H1 (cell line): ENCODE results near the gene MYBPC1. TPM values are rescaled to one million over a fixed set of nuclear protein-coding genes. Genes with fewer than 3 reads are reported as not detected.

ENCODE experiments used
- CTCF ChIA-PET: fragments of 300-600 bp; sonication (Branson Sonifier 250); formaldehyde crosslinking; loops from one replicate; lab custom pipeline; 2021; ENCODE audit not compliant: partially characterized antibody; lab: Charles Lee
- POLR2A ChIA-PET: fragments of 300-600 bp; sonication (Branson Sonifier 250); formaldehyde crosslinking; loops from one replicate; lab custom pipeline; 2021; ENCODE audit warnings: inconsistent platforms; ENCODE audit not compliant: partially characterized antibody; lab: Charles Lee
- DNase-seq, 2 experiments: peaks; one replicate each; pipeline versions ENCODE4 v3.0.0 to v3.0.0-alpha.2; 2010 to 2022; ENCODE audit warnings: low spot score in 2 of 2, low read depth in 1 of 2, mixed read lengths in 1 of 2
- FAIRE-seq: peaks from 2 replicates; lab custom pipeline; 2011; peaks lifted over from hg19 to GRCh38; lab: Jason Lieb, UNC
- H2AFZ ChIP-seq: 2 replicates; pipeline ENCODE4 v1.8.1; 2012; ENCODE audit warnings: low read length, inconsistent platforms
- H2AK5ac ChIP-seq: 2 replicates; pipeline ENCODE4 v1.6.1; 2013; ENCODE audit warnings: low read depth, low read length
- H2BK120ac ChIP-seq: replicated peaks from 2 replicates; pipeline ENCODE3; 2013; ENCODE audit warnings: low read depth, low read length, inconsistent platforms
- H2BK12ac ChIP-seq: 2 replicates; pipeline ENCODE4 v1.6.1; 2013; ENCODE audit warnings: low read depth, low read length
- H2BK15ac ChIP-seq: 2 replicates; pipeline ENCODE4 v1.6.1; 2013; ENCODE audit warnings: low read length
- H2BK20ac ChIP-seq: 2 replicates; pipeline ENCODE4 v1.6.1; 2013; ENCODE audit warnings: low read length
- H2BK5ac ChIP-seq: 2 replicates; pipeline ENCODE4 v1.6.1; 2013; ENCODE audit warnings: low read depth, low read length
- H3K14ac ChIP-seq: 2 replicates; pipeline ENCODE4 v1.6.1; 2013; ENCODE audit warnings: inconsistent platforms; ENCODE audit not compliant: insufficient read length
- H3K18ac ChIP-seq: 2 replicates; pipeline ENCODE4 v1.6.1; 2013; ENCODE audit warnings: low read length; ENCODE audit errors: extremely low read depth
- H3K23ac ChIP-seq: 2 replicates; pipeline ENCODE4 v1.6.1; 2013; ENCODE audit warnings: inconsistent platforms; ENCODE audit not compliant: insufficient read length
- H3K23me2 ChIP-seq: 2 replicates; pipeline ENCODE4 v1.6.1; 2013; ENCODE audit warnings: low read depth, low read length
- H3K27ac ChIP-seq: 2 replicates; pipeline ENCODE4 v1.6.1; 2011; ENCODE audit warnings: low read depth, low read length, inconsistent platforms
- H3K27me3 ChIP-seq, 4 experiments: replicated peaks in 1 of 4; 1 replicate in 1 of 4; 2 replicates in 3 of 4; pipeline versions ENCODE4 v1.6.1 to v1.8.1; 2011 to 2013; ENCODE audit warnings: low read length in 3 of 4, mild to moderate bottlenecking in 3 of 4, inconsistent platforms in 2 of 4, mixed read lengths in 2 of 4, moderate library complexity in 1 of 4; ENCODE audit not compliant: control insufficient read depth in 3 of 4, insufficient read depth in 3 of 4; ENCODE audit errors: extremely low read depth in 1 of 4
- H3K36me3 ChIP-seq, 4 experiments: 2 replicates each; pipeline versions ENCODE4 v1.6.1 to v1.8.1; 2011 to 2013; ENCODE audit warnings: mild to moderate bottlenecking in 4 of 4, low read length in 3 of 4, moderate library complexity in 2 of 4, control low read depth in 1 of 4, inconsistent platforms in 1 of 4; ENCODE audit not compliant: insufficient read depth in 4 of 4, control insufficient read depth in 2 of 4
- H3K4ac ChIP-seq: replicated peaks from 2 replicates; pipeline ENCODE3; 2013; ENCODE audit warnings: low read length, low read depth, mixed read lengths, inconsistent platforms; ENCODE audit not compliant: insufficient read length
- H3K4me1 ChIP-seq, 4 experiments: replicated peaks in 1 of 4; 1 replicate in 1 of 4; 2 replicates in 3 of 4; pipeline versions ENCODE4 v1.6.1 to v1.8.1; 2011 to 2013; ENCODE audit warnings: low read length in 3 of 4, inconsistent platforms in 2 of 4, mixed read lengths in 1 of 4; ENCODE audit not compliant: insufficient read depth in 4 of 4, control insufficient read depth in 3 of 4
- H3K4me2 ChIP-seq, 2 experiments: 2 replicates each; pipeline versions ENCODE4 v1.6.1 to v1.8.1; 2011 to 2013; ENCODE audit warnings: low read depth in 2 of 2, low read length in 2 of 2, control low read depth in 1 of 2, inconsistent platforms in 1 of 2, mild to moderate bottlenecking in 1 of 2; ENCODE audit not compliant: insufficient read depth in 1 of 2
- H3K4me3 ChIP-seq, 4 experiments: fragments of 200-600, 300-600 bp in 1 of 4; sonication (generic), shearing (Covaris generic), sonication (Bioruptor Twin) in 1 of 4; 2 replicates each; pipeline versions ENCODE4 v1.5.1 to v1.8.1; 2011 to 2016; ENCODE audit warnings: low read length in 4 of 4, low read depth in 3 of 4, control low read depth in 2 of 4, inconsistent platforms in 2 of 4, mild to moderate bottlenecking in 2 of 4, mixed read lengths in 1 of 4, moderate library complexity in 1 of 4; ENCODE audit not compliant: insufficient read depth in 2 of 4; ENCODE audit errors: extremely low read depth in 1 of 4
- H3K56ac ChIP-seq: replicated peaks from 2 replicates; pipeline ENCODE3; 2013; ENCODE audit warnings: low read depth, mild to moderate bottlenecking, mixed read lengths, low read length, inconsistent platforms; ENCODE audit not compliant: insufficient read length
- H3K79me1 ChIP-seq: 2 replicates; pipeline ENCODE4 v1.6.1; 2013; ENCODE audit warnings: low read depth, low read length, control low read depth
- H3K79me2 ChIP-seq, 2 experiments: 2 replicates each; pipeline versions ENCODE4 v1.6.1 to v1.8.1; 2012 to 2013; ENCODE audit warnings: low read length in 2 of 2, mild to moderate bottlenecking in 2 of 2, inconsistent platforms in 1 of 2; ENCODE audit not compliant: insufficient read depth in 2 of 2, control insufficient read depth in 1 of 2
- H3K9ac ChIP-seq, 4 experiments: replicated peaks in 1 of 4; 1 replicate in 1 of 4; 2 replicates in 3 of 4; pipeline versions ENCODE4 v1.6.1 to v1.8.1; 2011 to 2013; ENCODE audit warnings: low read depth in 3 of 4, low read length in 3 of 4, control low read depth in 2 of 4, mild to moderate bottlenecking in 2 of 4, moderate library complexity in 2 of 4, inconsistent platforms in 1 of 4; ENCODE audit errors: extremely low read depth in 1 of 4
- H3K9me3 ChIP-seq, 2 experiments: 2 replicates each; pipeline versions ENCODE4 v1.6.1 to v1.8.1; 2012 to 2013; ENCODE audit warnings: mild to moderate bottlenecking in 2 of 2, moderate library complexity in 2 of 2, control low read depth in 1 of 2, inconsistent platforms in 1 of 2, low read depth in 1 of 2, low read length in 1 of 2, mixed read lengths in 1 of 2; ENCODE audit not compliant: insufficient read depth in 2 of 2
- H4K20me1 ChIP-seq, 2 experiments: replicated peaks in 1 of 2; 2 replicates each; pipeline versions ENCODE3 to v1.8.1; 2011 to 2013; ENCODE audit warnings: inconsistent platforms in 2 of 2, low read length in 2 of 2, mild to moderate bottlenecking in 1 of 2; ENCODE audit not compliant: insufficient read depth in 2 of 2, control insufficient read depth in 1 of 2
- H4K5ac ChIP-seq: 2 replicates; pipeline ENCODE4 v1.6.1; 2013; ENCODE audit warnings: low read length, low read depth, mixed read lengths, inconsistent platforms; ENCODE audit not compliant: insufficient read length
- H4K8ac ChIP-seq: 2 replicates; pipeline ENCODE4 v1.8.0; 2013; ENCODE audit warnings: mild to moderate bottlenecking, moderate library complexity, low read length, inconsistent platforms; ENCODE audit not compliant: insufficient read depth; ENCODE audit errors: extremely low read depth
- H4K91ac ChIP-seq: replicated peaks from 2 replicates; pipeline ENCODE3; 2013; ENCODE audit warnings: low read length, mixed read lengths, inconsistent platforms; ENCODE audit not compliant: insufficient read length
- CTCF ChIP-seq, 3 experiments: IDR thresholded peaks; 1 replicate in 2 of 3; 2 replicates in 1 of 3; pipeline versions ENCODE4 v1.5.1 to v1.6.1; 2011; ENCODE audit warnings: low read length in 3 of 3, mild to moderate bottlenecking in 3 of 3, inconsistent platforms in 2 of 3, low read depth in 1 of 3, moderate library complexity in 1 of 3; ENCODE audit not compliant: insufficient read depth in 1 of 3; ENCODE audit errors: control extremely low read depth in 1 of 3
- E2F6 ChIP-seq: IDR thresholded peaks from 2 replicates; pipeline ENCODE4 v1.6.1; 2012; ENCODE audit warnings: inconsistent platforms
- MAX ChIP-seq: IDR thresholded peaks from 2 replicates; pipeline ENCODE4 v1.6.1; 2012; ENCODE audit warnings: inconsistent platforms
- NRF1 ChIP-seq: IDR thresholded peaks from 2 replicates; pipeline ENCODE4 v1.6.1; 2011; ENCODE audit warnings: mild to moderate bottlenecking, low read depth, low read length, improper control_type of control experiment
- RAD21 ChIP-seq, 2 experiments: IDR thresholded peaks in 1 of 2; conservative IDR thresholded peaks in 1 of 2; 2 replicates each; pipeline ENCODE4 v1.6.1; 2011; ENCODE audit warnings: low read depth in 2 of 2, low read length in 2 of 2, improper control_type of control experiment in 1 of 2, inconsistent platforms in 1 of 2, mild to moderate bottlenecking in 1 of 2, moderate library complexity in 1 of 2
- YY1 ChIP-seq: IDR thresholded peaks from 2 replicates; pipeline ENCODE4 v1.6.1; 2011; ENCODE audit warnings: low read depth, mild to moderate bottlenecking, low read length
- WGBS, 2 experiments: shearing (Covaris generic) in 1 of 2; methylation state at CpG; one replicate each; pipeline versions ENCODE4 v1.1.6 to v1.1.7; 2013 to 2015; ENCODE audit warnings: low lambda C conversion rate in 2 of 2, mixed read lengths in 2 of 2, inconsistent platforms in 1 of 2, low coverage in 1 of 2, missing lambda C conversion rate in 1 of 2; ENCODE audit not compliant: insufficient replicate concordance in 2 of 2, insufficient coverage in 1 of 2, insufficient read length in 1 of 2; ENCODE audit errors: extremely low coverage in 1 of 2, missing lambda C conversion rate in 1 of 2; 5-methylcytosine and 5-hydroxymethylcytosine counted together
- polyA plus RNA-seq, 7 experiments: library from polyadenylated mRNA; depleted of rRNA in 3 of 7; stranded (reverse) in 5 of 7; unstranded in 2 of 7; fragments of >200 nt in 5 of 7; fragments of 200-250 nt in 2 of 7; gene quantifications; 1 replicate in 5 of 7; 2 replicates in 1 of 7; 4 replicates in 1 of 7; pipeline versions ENCODE4 v1.2.1 to v1.2.3, GENCODE V29; 2011 to 2013; ENCODE audit warnings: missing spikeins in 2 of 7, mixed read lengths in 2 of 7
- total RNA-seq: library from RNA; stranded (reverse); fragmentation: NEBNext Ultra II Directional; extraction: Animal tissue kit (Norgen Biotek cat#: 25700); gene quantifications from 2 replicates; pipeline ENCODE4 v1.2.1, GENCODE V29; 2021

MYBPC1 gene
- total and polyA plus RNA-seq, 2 of the 8 experiments (the other 6 are each of a cell fraction or from before 2014, with no cell fraction given) = not detected

GRCh38 chr12:101642115-101643067 lies 47.6 kb downstream of the MYBPC1 start:
- FAIRE-seq (peak; percentile 55), DNase-seq (peak; percentile 54 to 77)
- no peaks in the 10 kb centered on the region for H3K23me2 ChIP-seq
- H2AK5ac ChIP-seq = no peak overlapping the region
- no peak overlapping the region for H4K91ac ChIP-seq
- no peak overlapping the region for H3K23ac ChIP-seq
- no peak overlapping the region for H2BK15ac ChIP-seq
- no peaks in the 10 kb centered on the region for H4K20me1 ChIP-seq
- no peak overlapping the region for H2BK5ac ChIP-seq
- peak overlapping the region; percentile 73 to 99 for H3K4me2 ChIP-seq
- no peak overlapping the region for H3K27ac ChIP-seq
- H3K36me3 ChIP-seq = no peaks in the 10 kb centered on the region
- no peak overlapping the region for H4K8ac ChIP-seq
- H3K4me3 ChIP-seq = peak overlapping the region; percentile 17 to 54 (median 32); a peak in 6 of 8 replicates
- no peak overlapping the region for H3K56ac ChIP-seq
- H2BK120ac ChIP-seq = no peak overlapping the region
- H3K18ac ChIP-seq = peak overlapping the region; percentile 66; the same call in 1 of the 2 replicates
- H3K9me3 ChIP-seq = no peaks in the 10 kb centered on the region
- no peaks in the 10 kb centered on the region for H3K79me1 ChIP-seq
- peak overlapping the region; percentile 98 for H2AFZ ChIP-seq
- 0 out of 7 replicates have a peak, but pooled peaks cover 0 to 4% (median 0%) of the 10 kb centered on the region in 4 experiments for H3K4me1 ChIP-seq
- POLR2A ChIA-PET = interaction anchor here (1.2 kb wide), 1 partner anchor 12 kb away, joined by 3 read pairs; no protein-coding TSS in a partner anchor
- 20% methylated on average over 26 of the region's 36 CpGs; no CpG with 5 or more reads in 1 of the 2 experiments for WGBS, 2 experiments
- no peak overlapping the region for H3K4ac ChIP-seq
- peak overlapping the region in 1 of 4 experiments; percentile 36; a peak in 1 of 7 replicates for H3K9ac ChIP-seq
- H3K79me2 ChIP-seq = no peaks in the 10 kb centered on the region
- no peak overlapping the region for H4K5ac ChIP-seq
- CTCF ChIA-PET = interaction anchor here (0.5 to 1.0 kb wide), 7 partner anchors 28 to 1369 kb away, joined by 3 to 7 read pairs (median 3); no protein-coding TSS in a partner anchor
- peaks cover 1 to 16% (median 7%) of the 10 kb centered on the region in 4 experiments; a peak in 5 of 7 replicates for H3K27me3 ChIP-seq
- H3K14ac ChIP-seq = no peak overlapping the region
- H2BK20ac ChIP-seq = no peak overlapping the region
- peak overlapping the region; percentile 31; the same call in 1 of the 2 replicates for H2BK12ac ChIP-seq
- TF ChIP-seq RAD21 (IDR thresholded peaks at IDR 0.05 in 1 of 2, conservative IDR thresholded peaks at IDR 0.05 in 1 of 2; ENCODE audit: low read depth in 2 of 2, low read length in 2 of 2) = no peak
- TF ChIP-seq MAX = peak; percentile 96
- peak; percentile 95 for TF ChIP-seq E2F6
- peak; percentile 93 for TF ChIP-seq NRF1
- TF ChIP-seq YY1 = 0 out of 2 replicates have a peak, but pooled peaks have one; percentile 37
- TF ChIP-seq CTCF (IDR thresholded peaks at IDR 0.05; ENCODE audit: control extremely low read depth in 1 of 3, insufficient read depth in 1 of 3, low read depth in 1 of 3, low read length in 3 of 3) = no peak
